Endothelial cell of umbilical vein (primary cell): ENCODE measurements around the gene C15orf62. TPM values are rescaled to one million over a fixed set of nuclear protein-coding genes. Genes with fewer than 3 reads are reported as not detected.

ENCODE experiments used
- BruUV-seq: library from RNA; stranded (reverse); fragments of 400-500 nt; replicated peaks from 2 replicates; lab custom pipeline; 2021; lab: Mats Ljungman, UMichigan
- CTCF ChIA-PET: fragments of 300-600, 350-600 bp; sonication (Branson Sonifier 250); formaldehyde crosslinking; loops from one replicate; lab custom pipeline; 2021; ENCODE audit warnings: antibody characterized with exemption, inconsistent platforms; lab: Charles Lee
- POLR2A ChIA-PET: fragments of 300-600, 350-600 bp; sonication (Branson Sonifier 250); formaldehyde crosslinking; loops from one replicate; lab custom pipeline; 2021; ENCODE audit warnings: antibody characterized with exemption, inconsistent platforms; lab: Charles Lee
- DNase-seq: peaks from one replicate; pipeline ENCODE4 v3.0.0-alpha.2; 2011; ENCODE audit warnings: low read depth, low spot score
- FAIRE-seq: peaks from 2 replicates; lab custom pipeline; 2011; peaks lifted over from hg19 to GRCh38; lab: Jason Lieb, UNC
- H2AFZ ChIP-seq: 2 replicates; pipeline ENCODE4 v1.6.0; 2012; ENCODE audit warnings: low read depth, low read length, control low read depth, inconsistent platforms
- H3K27ac ChIP-seq: 2 replicates; pipeline ENCODE4 v1.5.1; 2011; ENCODE audit warnings: low read depth, mild to moderate bottlenecking, control low read depth, low read length, moderate library complexity; ENCODE audit not compliant: insufficient read depth
- H3K27me3 ChIP-seq, 2 experiments: 2 replicates each; pipeline versions ENCODE4 v1.6.0 to v1.6.1; 2011; ENCODE audit warnings: low read length in 2 of 2, mixed read lengths in 1 of 2; ENCODE audit not compliant: control insufficient read depth in 2 of 2, insufficient read depth in 2 of 2
- H3K36me3 ChIP-seq, 2 experiments: 2 replicates in 1 of 2; 3 replicates in 1 of 2; pipeline ENCODE4 v1.5.1; 2011; ENCODE audit warnings: low read length in 2 of 2, mild to moderate bottlenecking in 1 of 2, moderate library complexity in 1 of 2; ENCODE audit not compliant: control insufficient read depth in 2 of 2, insufficient read depth in 2 of 2; ENCODE audit errors: extremely low read depth in 1 of 2
- H3K4me1 ChIP-seq: 3 replicates; pipeline ENCODE4 v1.5.1; 2011; ENCODE audit warnings: mild to moderate bottlenecking, low read length; ENCODE audit not compliant: control insufficient read depth, insufficient read depth; ENCODE audit errors: extremely low read depth
- H3K4me2 ChIP-seq: 2 replicates; pipeline ENCODE4 v1.6.1; 2011; ENCODE audit warnings: low read length, control low read depth, mixed read lengths; ENCODE audit not compliant: insufficient read depth
- H3K4me3 ChIP-seq, 3 experiments: fragments of 200-600 bp in 1 of 3; sonication (generic), shearing (Covaris generic) in 1 of 3; replicated peaks in 1 of 3; 2 replicates each; pipeline ENCODE4 v1.5.1; 2011 to 2016; ENCODE audit warnings: control low read depth in 3 of 3, low read length in 3 of 3, mild to moderate bottlenecking in 2 of 3, inconsistent platforms in 1 of 3, low read depth in 1 of 3, moderate library complexity in 1 of 3; ENCODE audit not compliant: insufficient read depth in 1 of 3
- H3K79me2 ChIP-seq: 2 replicates; pipeline ENCODE4 v1.6.0; 2012; ENCODE audit warnings: low read length, inconsistent platforms; ENCODE audit not compliant: control insufficient read depth, insufficient read depth
- H3K9ac ChIP-seq: replicated peaks from 2 replicates; pipeline ENCODE3; 2011; ENCODE audit warnings: low read length, control low read depth; ENCODE audit not compliant: insufficient read depth; ENCODE audit errors: extremely low read depth
- H3K9me1 ChIP-seq: replicated peaks from 3 replicates; pipeline ENCODE4 v1.6.0; 2011; ENCODE audit warnings: mild to moderate bottlenecking, low read length; ENCODE audit not compliant: control insufficient read depth, insufficient read depth; ENCODE audit errors: extremely low read depth
- H3K9me3 ChIP-seq: replicated peaks from 2 replicates; pipeline ENCODE4 v1.5.1; 2012; ENCODE audit warnings: low read length, inconsistent platforms; ENCODE audit not compliant: control insufficient read depth, insufficient read depth
- H4K20me1 ChIP-seq: replicated peaks from 2 replicates; pipeline ENCODE3; 2011; ENCODE audit warnings: mild to moderate bottlenecking, low read length; ENCODE audit not compliant: control insufficient read depth, insufficient read depth; ENCODE audit errors: extremely low read depth
- CTCF ChIP-seq, 2 donors: IDR thresholded peaks; 1 replicate in 1 of 2; 2 replicates in 1 of 2; pipeline ENCODE4 v1.5.1; 2011; ENCODE audit warnings: low read length in 2 of 2, mild to moderate bottlenecking in 2 of 2, moderate library complexity in 2 of 2, control low read depth in 1 of 2, inconsistent platforms in 1 of 2, low read depth in 1 of 2; ENCODE audit not compliant: insufficient read depth in 1 of 2; ENCODE audit errors: extremely low read depth in 1 of 2
- EZH2 ChIP-seq: IDR thresholded peaks from 2 replicates; pipeline ENCODE4 v1.6.1; 2012; ENCODE audit warnings: borderline replicate concordance, low read depth, mild to moderate bottlenecking, moderate library complexity, low read length, inconsistent platforms; ENCODE audit not compliant: severe bottlenecking
- FOS ChIP-seq: IDR thresholded peaks from 2 replicates; pipeline ENCODE4 v1.6.1; 2011; ENCODE audit warnings: mild to moderate bottlenecking, low read length, moderate library complexity, borderline replicate concordance; ENCODE audit not compliant: insufficient read depth
- GATA2 ChIP-seq: IDR thresholded peaks from 2 replicates; pipeline ENCODE4 v1.7.0; 2011; ENCODE audit warnings: low read depth, mild to moderate bottlenecking, moderate library complexity, mixed read lengths, low read length; ENCODE audit not compliant: insufficient read length, insufficient read depth
- JUN ChIP-seq: IDR thresholded peaks from 2 replicates; pipeline ENCODE4 v1.6.1; 2011; ENCODE audit warnings: borderline replicate concordance, low read depth; ENCODE audit not compliant: insufficient read length, insufficient read depth
- MAX ChIP-seq: IDR thresholded peaks from 2 replicates; pipeline ENCODE4 v1.6.1; 2011; ENCODE audit not compliant: insufficient read depth, insufficient read length
- MYC ChIP-seq: IDR thresholded peaks from one replicate; pipeline ENCODE4 v1.6.1; 2011; ENCODE audit warnings: mild to moderate bottlenecking, low read depth, low read length
- POLR2A ChIP-seq: IDR thresholded peaks from 2 replicates; pipeline ENCODE4 v1.6.1; 2012; ENCODE audit warnings: low read depth, mild to moderate bottlenecking, control low read depth, low read length
- POLR2AphosphoS5 ChIP-seq: IDR thresholded peaks from 2 replicates; pipeline ENCODE4 v1.6.1; 2012; ENCODE audit warnings: low read depth, mild to moderate bottlenecking, control low read depth, low read length, moderate library complexity; ENCODE audit not compliant: insufficient read depth
- dilution Hi-C: fragments of 300-500 bp; cut with MboI; formaldehyde crosslinking; loops from one replicate; pipeline ENCODE4 v1.15.0; 2019; ENCODE audit warnings: low sequenced_read_pairs; ENCODE audit not compliant: extremely low pct_ligation_motif_present
- intact Hi-C: fragments of 100-400 bp; cut with micrococcal nuclease; formaldehyde crosslinking; loops from one replicate; pipeline ENCODE4 v1.10.0; 2022
- polyA plus RNA-seq, 4 experiments: library from polyadenylated mRNA; depleted of rRNA in 3 of 4; stranded (reverse) in 3 of 4; unstranded in 1 of 4; fragments of >200 nt; gene quantifications; 2 replicates each; pipeline versions ENCODE4 v1.2.1 to v1.2.3, GENCODE V29; 2011 to 2012; ENCODE audit warnings: missing spikeins in 1 of 4
- total RNA-seq: library from RNA; stranded (reverse); gene quantifications from 2 replicates; pipeline ENCODE4 v1.2.3, GENCODE V29; 2021

C15orf62 gene
- total and polyA plus RNA-seq, 2 donors (not counting 3 experiments of a cell fraction or from before 2014, with no cell fraction given) = 0.12 to 0.38 TPM

- Histone ChIP-seq H3K4me1 (peaks cover 8% of the 10 kb centered on the region), H2AFZ (peak within 1 kb of the TSS; percentile 91), H3K27ac (peak within 1 kb of the TSS; percentile 71), H3K27me3 (no peaks in the 10 kb centered on the region), H3K4me2 (peak within 1 kb of the TSS; percentile 71), H3K9ac (peak within 1 kb of the TSS; percentile 85), H4K20me1 (no peaks in the 10 kb centered on the region), H3K9me1 (no peaks in the 10 kb centered on the region), H3K79me2 (peaks cover 19% of the 10 kb centered on the region), H3K36me3 (peaks cover 0 to 6% of the 10 kb centered on the region in 2 experiments), H3K4me3 (peak within 1 kb of the TSS; percentile 70 to 82 (median 71)), H3K9me3 (no peaks in the 10 kb centered on the region)
- intact Hi-C loops = loop anchor here (1.0 to 2.0 kb wide), 7 partner anchors 8 to 140 kb away; partner anchors contain the start of genes C15orf62, DNAJC17, RAD51 and VPS18
- DNase-seq (peak; percentile 94), FAIRE-seq (peak; percentile 95)
- dilution Hi-C loops = no loop called here
- ChIA-PET CTCF (interaction anchor here (0.6 to 1.0 kb wide), 2 partner anchors 8 to 75 kb away, joined by 3 to 4 read pairs; no protein-coding TSS in a partner anchor), POLR2A (no interaction called here)
- BruUV-seq = TSS peak; percentile 99
- TF ChIP-seq GATA2 (no peak), CTCF (IDR thresholded peaks at IDR 0.05; ENCODE audit: extremely low read depth in 1 of 2, insufficient read depth in 1 of 2, low read depth in 1 of 2, low read length in 2 of 2) (no peak), EZH2 (no peak), FOS (no peak), JUN (no peak), MAX (peak; percentile 47), MYC (no peak), POLR2A (peak; percentile 81), POLR2AphosphoS5 (peak; percentile 82)
Measured at GRCh38 chr15:40754883-40755811, 14.6 kb upstream of the C15orf62 start, which contains the start of gene RMDN3. Gene RMDN3 (minus strand): TSS chr15:40755254. CDS start chr15:40754783, 471 bp downstream.
